GM19372 (cell line): ENCODE data around the gene ZNF649.

Experiments used
- ATAC-seq: cut with Tn5 transposase; IDR thresholded peaks from one replicate; pipeline ENCODE4 v1.9.1; 2021; ENCODE audit warnings: mild to moderate bottlenecking, low read depth, moderate library complexity; ENCODE audit not compliant: unreplicated experiment

Gene ZNF649

GRCh38 chr19:51889934-51890333 is 14.9 kb downstream of the ZNF649 start:
- no peak for ATAC-seq

- no peak for ATAC-seq
These were observed 17.0 kb downstream of the ZNF649 start, which contains the start of gene ZNF577 for GRCh38 chr19:51887522-51888498. Gene ZNF577 (minus strand): TSS chr19:51887951. CDS start chr19:51880382, 7,569 bp downstream.

DNA sequence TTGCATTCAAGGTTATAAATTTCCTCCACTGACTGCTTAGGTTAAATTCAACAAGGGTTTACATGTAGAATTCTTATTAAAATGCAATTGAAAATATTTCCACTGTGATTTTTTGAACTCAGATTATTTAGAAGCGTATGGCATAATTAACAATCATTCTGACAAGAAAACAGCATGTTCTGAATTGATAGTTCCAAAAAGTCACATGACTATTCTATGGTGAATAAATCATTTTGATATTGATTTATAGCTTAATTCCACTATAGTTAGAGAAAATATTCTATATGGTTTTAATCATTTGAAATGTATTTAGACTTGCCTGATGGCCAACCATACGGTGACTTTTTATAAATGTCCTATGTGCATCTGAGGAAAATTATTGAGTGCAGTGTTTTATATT is 20.1 kb downstream of the ZNF649 start:
- ATAC-seq, result no peak

DNA sequence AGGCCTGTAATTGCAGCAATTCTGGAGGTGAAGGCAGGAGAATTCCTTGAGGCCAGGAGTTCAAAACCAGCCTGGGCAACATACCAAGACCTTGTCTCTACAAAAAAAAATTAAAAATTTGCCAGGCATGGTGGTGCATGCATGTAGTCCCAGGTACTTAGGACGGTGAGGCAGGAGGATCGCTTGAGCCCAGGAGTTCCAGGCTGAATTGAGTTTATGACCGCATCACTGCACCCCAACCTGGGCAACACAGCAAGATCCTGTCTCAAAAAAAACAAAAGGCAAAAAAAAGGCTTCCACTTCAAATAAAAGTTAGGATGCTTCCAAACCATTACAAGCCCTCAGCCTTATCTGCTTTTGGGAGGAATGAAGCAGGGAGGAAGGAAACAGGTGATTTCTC is 22.3 kb downstream of the ZNF649 start:
- ATAC-seq, result no peak

DNA sequence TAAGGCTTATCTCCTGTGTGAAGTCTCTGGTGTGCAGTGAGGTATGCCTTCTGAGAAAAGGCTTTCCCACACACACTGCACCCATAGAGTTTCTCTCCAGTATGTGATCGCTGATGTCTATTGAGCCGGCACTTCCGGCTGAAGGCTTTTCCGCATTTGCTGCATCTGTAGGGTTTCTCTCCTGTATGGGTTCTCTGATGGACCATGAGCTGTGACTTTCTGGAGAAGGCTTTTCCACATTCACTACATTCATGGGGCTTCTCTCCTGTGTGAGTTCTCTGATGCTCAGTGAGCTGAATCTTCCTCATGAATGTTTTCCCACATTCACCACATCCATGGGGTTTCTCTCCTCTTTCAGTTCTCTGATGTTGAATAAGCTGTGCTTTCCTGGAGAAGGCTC is 31.7 kb downstream of the ZNF649 start:
- ATAC-seq, result no peak

DNA sequence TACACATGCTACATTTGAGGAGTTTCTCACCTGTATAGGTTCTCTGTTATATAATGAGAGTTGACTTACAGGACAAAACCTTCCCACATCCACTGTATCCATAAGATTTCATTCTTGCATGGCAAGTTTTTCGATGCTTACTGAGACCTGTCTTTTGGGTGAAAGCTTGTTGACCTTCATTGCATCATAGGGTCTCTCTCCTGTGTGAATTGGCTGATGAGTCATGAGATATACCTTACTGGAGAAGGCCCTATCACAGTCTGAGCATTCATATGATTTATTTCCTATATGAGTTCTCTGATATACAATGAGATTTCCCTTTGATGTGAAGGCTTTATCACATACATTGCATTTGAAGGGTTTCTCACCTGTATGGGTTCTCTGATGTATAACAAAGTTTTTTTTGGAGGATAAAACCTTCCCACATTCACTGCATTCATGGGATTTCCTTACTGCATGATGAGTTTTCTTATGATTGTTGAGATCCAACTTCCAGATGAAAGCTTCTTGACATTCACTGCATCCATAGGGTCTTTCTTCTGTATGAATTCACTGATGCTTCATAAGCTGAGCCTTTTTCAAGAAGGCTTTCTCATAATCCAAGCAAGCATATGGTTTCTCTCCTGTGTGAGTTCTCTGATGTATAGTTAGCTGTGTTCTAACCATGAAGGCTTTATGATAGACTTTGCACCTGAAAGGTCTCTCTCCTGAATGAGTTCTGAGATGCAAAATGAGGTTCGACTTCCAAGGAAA is 42.8 kb downstream of the ZNF649 start:
- no peak for ATAC-seq
